RPMI8226 (cell line): ENCODE results near the gene LY86.
A peak's percentile ranks its signal among the peaks of the same experiment; 100 is the strongest.

Source experiments
- DNase-seq: peaks from one replicate; pipeline ENCODE4 v3.0.0-alpha.2; 2015

LY86 gene

GRCh38 chr6:6588064-6588923, at the start of gene LY86:
Gene LY86, plus strand, starts transcription at chr6:6588720. Its CDS starts 15 bp downstream, at chr6:6588735.
- DNase-seq = peak; percentile 94

GRCh38 chr6:6539036-6539435, 49.5 kb upstream of the LY86 start:
- DNase-seq = no peak

- no peak for DNase-seq
Measured at GRCh38 chr6:6542357-6542756, 46.2 kb upstream of the LY86 start.

GRCh38 chr6:6543181-6543879, 45.2 kb upstream of the LY86 start:
- DNase-seq = peak; percentile 35

GRCh38 chr6:6545616-6546317, 42.8 kb upstream of the LY86 start:
- no peak for DNase-seq

- DNase-seq = peak; percentile 61
Measured at GRCh38 chr6:6546318-6547109, 42.0 kb upstream of the LY86 start.

GRCh38 chr6:6547110-6547879, 41.2 kb upstream of the LY86 start:
- DNase-seq = peak; percentile 91

GRCh38 chr6:6556161-6556737, 32.3 kb upstream of the LY86 start:
- no peak for DNase-seq

GRCh38 chr6:6556738-6557503, 31.6 kb upstream of the LY86 start:
- peak; percentile 67 for DNase-seq

GRCh38 chr6:6557504-6557839, 31.0 kb upstream of the LY86 start:
- DNase-seq = no peak

- no peak for DNase-seq
Measured at GRCh38 chr6:6557886-6558285, 30.6 kb upstream of the LY86 start.

- DNase-seq = no peak
Measured at GRCh38 chr6:6559994-6560570, 28.4 kb upstream of the LY86 start.

- peak; percentile 39 for DNase-seq
Measured at GRCh38 chr6:6560909-6561308, 27.6 kb upstream of the LY86 start.

- DNase-seq = no peak
Measured at GRCh38 chr6:6564154-6564553, 24.4 kb upstream of the LY86 start.

- no peak for DNase-seq
Measured at GRCh38 chr6:6565069-6565468, 23.5 kb upstream of the LY86 start.

- peak; percentile 71 for DNase-seq
Measured at GRCh38 chr6:6565488-6565887, 23.0 kb upstream of the LY86 start.

- no peak for DNase-seq
Measured at GRCh38 chr6:6566766-6567165, 21.8 kb upstream of the LY86 start.

- no peak for DNase-seq
Measured at GRCh38 chr6:6569096-6569810, 19.3 kb upstream of the LY86 start.

GRCh38 chr6:6569811-6570164, 18.7 kb upstream of the LY86 start:
- DNase-seq = no peak
